PC-3 (cell line): ENCODE measurements around the gene RBM10. TPM values are rescaled to one million over a fixed set of nuclear protein-coding genes. Genes with fewer than 3 reads are reported as not detected.
A peak's percentile ranks its signal among the peaks of the same experiment; 100 is the strongest.

Source experiments
- ATAC-seq: fragments of 200-7000 bp; cut with Tn5 transposase; 2 replicates; pipeline ENCODE4 v1.9.1; 2020; ENCODE audit warnings: mild to moderate bottlenecking, moderate library complexity
- BruUV-seq: library from RNA; stranded (reverse); fragments of 400-500 nt; replicated peaks from 2 replicates; lab custom pipeline; 2021; lab: Mats Ljungman, UMichigan
- CTCF ChIA-PET: fragments of 300-600 bp; sonication (Branson Sonifier 250); formaldehyde crosslinking; loops from one replicate; lab custom pipeline; 2022; ENCODE audit warnings: antibody characterized with exemption; lab: Charles Lee
- POLR2A ChIA-PET: fragments of 300-600 bp; sonication (Branson Sonifier 250); formaldehyde crosslinking; loops from one replicate; lab custom pipeline; 2022; ENCODE audit warnings: antibody characterized with exemption; ENCODE audit not compliant: unreplicated experiment; lab: Charles Lee
- DNase-seq: peaks from one replicate; pipeline ENCODE4 v3.0.0-alpha.2; 2015
- H2AFZ ChIP-seq: fragments of 300-600 bp; sonication (generic); 2 replicates; pipeline ENCODE4 v1.6.0; 2016; ENCODE audit warnings: antibody characterized with exemption, low read length
- H3F3A ChIP-seq: fragments of 300-600 bp; sonication (generic); one replicate; pipeline ENCODE4 v1.6.0; 2017; ENCODE audit warnings: antibody characterized with exemption, low read length, control low read depth, mild to moderate bottlenecking; ENCODE audit not compliant: unreplicated experiment
- H3K27ac ChIP-seq: fragments of 300-600 bp; sonication (generic); 2 replicates; pipeline ENCODE4 v1.5.1; 2016; ENCODE audit warnings: mild to moderate bottlenecking, low read length
- H3K27me3 ChIP-seq: fragments of 300-600 bp; sonication (generic); 2 replicates; pipeline ENCODE4 v1.6.1; 2016; ENCODE audit warnings: low read length, mixed read lengths
- H3K36me3 ChIP-seq: fragments of 300-600 bp; sonication (generic); 2 replicates; pipeline ENCODE4 v1.6.1; 2016; ENCODE audit warnings: low read depth, mixed run types, low read length, mixed read lengths
- H3K4me1 ChIP-seq: fragments of 300-600 bp; sonication (generic); 2 replicates; pipeline ENCODE4 v1.5.1; 2016; ENCODE audit warnings: low read length; ENCODE audit not compliant: insufficient read depth
- H3K4me2 ChIP-seq: fragments of 300-600 bp; sonication (generic); 2 replicates; pipeline ENCODE4 v1.6.0; 2016; ENCODE audit warnings: low read length
- H3K4me3 ChIP-seq: fragments of 300-600 bp; sonication (generic); 2 replicates; pipeline ENCODE4 v1.5.1; 2016; ENCODE audit warnings: mild to moderate bottlenecking, low read length, mixed read lengths
- H3K79me2 ChIP-seq: fragments of 300-600 bp; sonication (generic); 2 replicates; pipeline ENCODE4 v1.6.1; 2017; ENCODE audit warnings: low read length, mixed read lengths
- H3K9ac ChIP-seq: fragments of 300-600 bp; sonication (generic); 2 replicates; pipeline ENCODE4 v1.6.0; 2016; ENCODE audit warnings: mild to moderate bottlenecking, low read length
- H3K9me2 ChIP-seq: fragments of 300-600 bp; sonication (generic); replicated peaks from 2 replicates; pipeline ENCODE4 v1.6.1; 2016; ENCODE audit warnings: mixed run types, low read length, mixed read lengths
- H3K9me3 ChIP-seq: fragments of 300-600 bp; sonication (generic); 2 replicates; pipeline ENCODE4 v1.6.1; 2016; ENCODE audit warnings: low read length, mixed read lengths
- H4K20me1 ChIP-seq: fragments of 300-600 bp; sonication (generic); 2 replicates; pipeline ENCODE4 v1.6.1; 2016; ENCODE audit warnings: low read length, mixed read lengths
- CTCF ChIP-seq: fragments of 300-600 bp; sonication (generic); conservative IDR thresholded peaks from 2 replicates; pipeline ENCODE4 v1.5.1; 2017; ENCODE audit warnings: antibody characterized with exemption, low read depth, mild to moderate bottlenecking, low read length
- EZH2 ChIP-seq: fragments of 300-600 bp; sonication (generic); IDR thresholded peaks from one replicate; pipeline ENCODE4 v1.6.1; 2017; ENCODE audit warnings: antibody characterized with exemption, mild to moderate bottlenecking, low read length; ENCODE audit not compliant: unreplicated experiment
- EZH2phosphoT487 ChIP-seq: fragments of 300-600 bp; sonication (generic); IDR thresholded peaks from 2 replicates; pipeline ENCODE4 v1.6.1; 2018; ENCODE audit warnings: mild to moderate bottlenecking, antibody characterized with exemption, low read length, borderline replicate concordance
- intact Hi-C: fragments of 100-400 bp; cut with micrococcal nuclease; formaldehyde crosslinking; loops from 2 replicates; pipeline ENCODE4 v1.9.0; 2023
- total RNA-seq: library from RNA; depleted of rRNA; stranded (reverse); fragments of >200 nt; gene quantifications from 2 replicates; pipeline ENCODE4 v1.2.3, GENCODE V29; 2014

The RBM10 gene
- total RNA-seq, 1 experiment from 2014 or later, result 71.5 TPM

- H3K4me3 ChIP-seq, result no peak overlapping the region
- POLR2A ChIA-PET, result no interaction called here
- H2AFZ ChIP-seq, result no peak overlapping the region
- intact Hi-C loops, result no loop called here
- no peaks in the 10 kb centered on the region for H3K9me2 ChIP-seq
- H3K4me2 ChIP-seq, result no peak overlapping the region
- DNase-seq (no peak), ATAC-seq (no peak)
- no peaks in the 10 kb centered on the region for H3K4me1 ChIP-seq
- no peaks in the 10 kb centered on the region for H4K20me1 ChIP-seq
- no peaks in the 10 kb centered on the region for H3K9me3 ChIP-seq
- no peak for TF ChIP-seq EZH2phosphoT487
- TF ChIP-seq CTCF, result no peak
- no peak for TF ChIP-seq EZH2
- peaks cover 8% of the 10 kb centered on the region for H3K36me3 ChIP-seq
- H3K79me2 ChIP-seq, result peaks cover 87% of the 10 kb centered on the region
- H3K9ac ChIP-seq, result no peak overlapping the region
- CTCF ChIA-PET, result no interaction called here
- no peak overlapping the region for H3K27ac ChIP-seq
- no peaks in the 10 kb centered on the region for H3K27me3 ChIP-seq
- no peaks in the 10 kb centered on the region for H3F3A ChIP-seq
- no TSS peak for BruUV-seq
These were observed 11.8 kb downstream of the RBM10 start for GRCh38 chrX:47156611-47157520.

- Histone ChIP-seq H3K36me3 (peaks cover 8% of the 10 kb centered on the region), H3F3A (no peaks in the 10 kb centered on the region), H3K4me2 (no peak overlapping the region), H3K79me2 (peaks cover 84% of the 10 kb centered on the region), H3K9ac (no peak overlapping the region), H3K4me1 (no peaks in the 10 kb centered on the region), H3K4me3 (no peak overlapping the region), H3K27ac (no peak overlapping the region), H2AFZ (no peak overlapping the region), H3K27me3 (no peaks in the 10 kb centered on the region), H3K9me3 (no peaks in the 10 kb centered on the region), H3K9me2 (no peaks in the 10 kb centered on the region), H4K20me1 (no peaks in the 10 kb centered on the region)
- TF ChIP-seq EZH2phosphoT487 (no peak), CTCF (peak; percentile 28; the same call in 1 of the 2 replicates)
- ATAC-seq (no peak), DNase-seq (no peak)
- intact Hi-C loops, result no loop called here
- ChIA-PET CTCF (no interaction called here), POLR2A (no interaction called here)
- no TSS peak for BruUV-seq
These were observed 13.1 kb downstream of the RBM10 start for GRCh38 chrX:47158131-47158530.

- Histone ChIP-seq H3K9me2 (no peaks in the 10 kb centered on the region), H3K9ac (no peak overlapping the region), H4K20me1 (no peaks in the 10 kb centered on the region), H3K4me2 (no peak overlapping the region), H3F3A (no peaks in the 10 kb centered on the region), H3K4me1 (no peaks in the 10 kb centered on the region), H3K4me3 (no peak overlapping the region), H3K27ac (no peak overlapping the region), H3K9me3 (no peaks in the 10 kb centered on the region), H3K36me3 (peaks cover 8% of the 10 kb centered on the region), H3K27me3 (no peaks in the 10 kb centered on the region), H2AFZ (no peak overlapping the region), H3K79me2 (peaks cover 81% of the 10 kb centered on the region)
- POLR2A ChIA-PET, result no interaction called here
- BruUV-seq, result no TSS peak
- ATAC-seq (no peak), DNase-seq (no peak)
- TF ChIP-seq EZH2phosphoT487 (no peak), CTCF (no peak), EZH2 (no peak)
- intact Hi-C loops, result no loop called here
- CTCF ChIA-PET, result no interaction called here
These were observed 13.8 kb downstream of the RBM10 start for GRCh38 chrX:47158781-47159180.
